HG03469 (cell line): ENCODE results near the gene TNFRSF25.
"Not testable (repeated sequence)": the region's sequence is repeated elsewhere in the genome, so short reads cannot be mapped to it uniquely, and the experiment has no call there.

Source experiments
- ATAC-seq: cut with Tn5 transposase; IDR thresholded peaks from one replicate; pipeline ENCODE4 v1.9.1; 2021; ENCODE audit warnings: mild to moderate bottlenecking, moderate library complexity, moderate number of reproducible peaks; ENCODE audit not compliant: unreplicated experiment

The TNFRSF25 gene

GRCh38 chr1:6437012-6437700, 28.8 kb downstream of the TNFRSF25 start:
- ATAC-seq = not testable (repeated sequence)

GRCh38 chr1:6436277-6436676, 29.7 kb downstream of the TNFRSF25 start:
- not testable (repeated sequence) for ATAC-seq

GRCh38 chr1:6435547-6435946, 30.4 kb downstream of the TNFRSF25 start:
- no peak for ATAC-seq

- ATAC-seq = no peak
Observed at GRCh38 chr1:6435129-6435528, 30.8 kb downstream of the TNFRSF25 start.

- no peak for ATAC-seq
Observed at GRCh38 chr1:6434186-6434585, 31.8 kb downstream of the TNFRSF25 start.

GRCh38 chr1:6431645-6432579, 34.1 kb downstream of the TNFRSF25 start:
- ATAC-seq = not testable (repeated sequence)

- not testable (repeated sequence) for ATAC-seq
Observed at GRCh38 chr1:6429660-6430411, 36.1 kb downstream of the TNFRSF25 start.

GRCh38 chr1:6428453-6428852, 37.5 kb downstream of the TNFRSF25 start:
- not testable (repeated sequence) for ATAC-seq

- no peak for ATAC-seq
Observed at GRCh38 chr1:6427441-6428390, 38.3 kb downstream of the TNFRSF25 start.

- no peak for ATAC-seq
Observed at GRCh38 chr1:6426972-6427350, 39.0 kb downstream of the TNFRSF25 start.

GRCh38 chr1:6426277-6426971, 39.5 kb downstream of the TNFRSF25 start:
- ATAC-seq = no peak

GRCh38 chr1:6425658-6426057, 40.3 kb downstream of the TNFRSF25 start:
- no peak for ATAC-seq

GRCh38 chr1:6424619-6425593, 41.1 kb downstream of the TNFRSF25 start, which contains the start of gene ESPN:
Gene ESPN, plus strand, starts transcription at chr1:6424776. Its CDS starts 180 bp downstream, at chr1:6424956.
- no peak for ATAC-seq

- no peak for ATAC-seq
Observed at GRCh38 chr1:6424000-6424565, 41.9 kb downstream of the TNFRSF25 start.

- no peak for ATAC-seq
Observed at GRCh38 chr1:6423321-6423999, 42.5 kb downstream of the TNFRSF25 start.

- no peak for ATAC-seq
Observed at GRCh38 chr1:6421266-6421665, 44.7 kb downstream of the TNFRSF25 start.

GRCh38 chr1:6420454-6421042, 45.4 kb downstream of the TNFRSF25 start:
- no peak for ATAC-seq
